ENCODE results near the gene KCNJ15. TPM values are rescaled to one million over a fixed set of nuclear protein-coding genes. Genes with fewer than 3 reads are reported as not detected.
A peak's percentile ranks its signal among the peaks of the same experiment; 100 is the strongest.

The KCNJ15 gene
- total RNA-seq, 3 donors from 2014 or later (not counting 1 experiment from before 2014, with no cell fraction given) = 1.9 TPM; not detected in 2

GRCh38 chr21:38219049-38219628 lies 37.7 kb upstream of the KCNJ15 start:
- Histone ChIP-seq H3K4me3 (ENCODE audit: low read length) (no peak overlapping the region), H3K9me3 (ENCODE audit: control insufficient read depth, insufficient read depth, low read length) (peaks cover 9% of the 10 kb centered on the region), H3K4me1 (ENCODE audit: control insufficient read depth, insufficient read depth, low read length) (no peaks in the 10 kb centered on the region), H3K36me3 (ENCODE audit: control insufficient read depth, insufficient read depth, low read length) (no peaks in the 10 kb centered on the region), H3K27me3 (ENCODE audit: control insufficient read depth, insufficient read depth, low read length) (no peaks in the 10 kb centered on the region), H3K27ac (ENCODE audit: low read length) (no peak overlapping the region)
- TF ChIP-seq, protein P1, sequence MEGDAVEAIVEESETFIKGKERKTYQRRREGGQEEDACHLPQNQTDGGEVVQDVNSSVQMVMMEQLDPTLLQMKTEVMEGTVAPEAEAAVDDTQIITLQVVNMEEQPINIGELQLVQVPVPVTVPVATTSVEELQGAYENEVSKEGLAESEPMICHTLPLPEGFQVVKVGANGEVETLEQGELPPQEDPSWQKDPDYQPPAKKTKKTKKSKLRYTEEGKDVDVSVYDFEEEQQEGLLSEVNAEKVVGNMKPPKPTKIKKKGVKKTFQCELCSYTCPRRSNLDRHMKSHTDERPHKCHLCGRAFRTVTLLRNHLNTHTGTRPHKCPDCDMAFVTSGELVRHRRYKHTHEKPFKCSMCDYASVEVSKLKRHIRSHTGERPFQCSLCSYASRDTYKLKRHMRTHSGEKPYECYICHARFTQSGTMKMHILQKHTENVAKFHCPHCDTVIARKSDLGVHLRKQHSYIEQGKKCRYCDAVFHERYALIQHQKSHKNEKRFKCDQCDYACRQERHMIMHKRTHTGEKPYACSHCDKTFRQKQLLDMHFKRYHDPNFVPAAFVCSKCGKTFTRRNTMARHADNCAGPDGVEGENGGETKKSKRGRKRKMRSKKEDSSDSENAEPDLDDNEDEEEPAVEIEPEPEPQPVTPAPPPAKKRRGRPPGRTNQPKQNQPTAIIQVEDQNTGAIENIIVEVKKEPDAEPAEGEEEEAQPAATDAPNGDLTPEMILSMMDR (IDR thresholded peaks at IDR 0.05) = peak; percentile 92
- Mint-ChIP-seq H3K4me1 (peaks cover 0 to 6% of the 10 kb centered on the region in 2 donors), H3K9me3 (peaks cover 5 to 7% of the 10 kb centered on the region in 2 donors), H3K36me3 (no peaks in the 10 kb centered on the region), H3K4me3 (no peak overlapping the region), H3K27ac (no peak overlapping the region), H3K27me3 (ENCODE audit: low read depth in 2 of 2) (peaks cover 6 to 7% of the 10 kb centered on the region in 2 donors)
- intact Hi-C loops (cut with micrococcal nuclease) = loop anchor here (1.0 kb wide), 1 partner anchor 137 kb away; no protein-coding TSS in a partner anchor
- peak; percentile 66 to 82 (median 81) for ATAC-seq
- 4% methylated on average over 7 of the region's 7 CpGs for WGBS (ENCODE audit: insufficient coverage)
- DNase-seq = peak; percentile 31 to 82

DNA sequence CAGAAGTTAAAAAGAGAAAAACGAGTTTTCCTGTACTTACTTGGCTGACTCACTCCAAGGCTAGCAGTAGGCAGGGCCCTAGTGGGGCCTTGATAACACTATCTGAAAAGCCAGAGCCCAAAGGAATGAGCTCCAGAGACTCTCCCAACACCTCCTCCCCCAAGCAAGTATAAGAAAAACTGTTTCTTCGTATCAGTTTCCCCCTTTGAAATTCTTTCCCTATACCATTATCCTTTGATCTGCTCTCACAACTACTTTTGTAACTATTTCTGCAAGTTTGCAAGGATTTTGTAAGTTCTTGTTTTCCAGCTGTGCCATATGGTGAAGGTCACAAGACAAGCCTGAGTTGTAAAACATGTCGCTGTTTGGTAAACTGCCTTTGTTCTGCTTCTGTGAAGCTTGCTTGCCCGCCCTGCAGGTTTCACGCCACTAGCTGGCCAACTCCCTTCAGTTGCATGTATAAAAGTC lies 36.5 kb upstream of the KCNJ15 start:
- intact Hi-C loops (cut with micrococcal nuclease) = no loop called here
- Mint-ChIP-seq H3K27ac (no peak overlapping the region), H3K27me3 (ENCODE audit: low read depth in 2 of 2) (peaks cover 6 to 7% of the 10 kb centered on the region in 2 donors), H3K4me3 (no peak overlapping the region), H3K9me3 (peaks cover 5 to 10% of the 10 kb centered on the region in 2 donors), H3K4me1 (peaks cover 0 to 6% of the 10 kb centered on the region in 2 donors), H3K36me3 (no peaks in the 10 kb centered on the region)
- no peak overlapping the region for H3K27ac ChIP-seq (ENCODE audit: low read length)
- no peaks in the 10 kb centered on the region for H3K27me3 ChIP-seq (ENCODE audit: control insufficient read depth, insufficient read depth, low read length)
- H3K4me1 ChIP-seq (ENCODE audit: control insufficient read depth, insufficient read depth, low read length) = no peaks in the 10 kb centered on the region
- no peaks in the 10 kb centered on the region for H3K36me3 ChIP-seq (ENCODE audit: control insufficient read depth, insufficient read depth, low read length)
- no peak overlapping the region for H3K4me3 ChIP-seq (ENCODE audit: low read length)
- ATAC-seq (no peak), DNase-seq (no peak)
- WGBS (ENCODE audit: insufficient coverage) = 78% methylated on average over 5 of the region's 5 CpGs
- peaks cover 16% of the 10 kb centered on the region for H3K9me3 ChIP-seq (ENCODE audit: control insufficient read depth, insufficient read depth, low read length)
- TF ChIP-seq, protein P1 (IDR thresholded peaks at IDR 0.05) = no peak

GRCh38 chr21:38221594-38221993 lies 35.2 kb upstream of the KCNJ15 start:
- no peak overlapping the region for H3K27ac Mint-ChIP-seq

More at GRCh38 chr21:38221594-38221993, 35.2 kb upstream of the KCNJ15 start:
- TF ChIP-seq, protein P1 (IDR thresholded peaks at IDR 0.05) = no peak
- no CpG with 5 or more reads among the region's 1 CpG for WGBS (ENCODE audit: insufficient coverage)
- Histone ChIP-seq H3K27me3 (ENCODE audit: control insufficient read depth, insufficient read depth, low read length) (no peaks in the 10 kb centered on the region), H3K4me3 (ENCODE audit: low read length) (no peak overlapping the region), H3K27ac (ENCODE audit: low read length) (no peak overlapping the region), H3K4me1 (ENCODE audit: control insufficient read depth, insufficient read depth, low read length) (no peaks in the 10 kb centered on the region), H3K9me3 (ENCODE audit: control insufficient read depth, insufficient read depth, low read length) (peaks cover 24% of the 10 kb centered on the region), H3K36me3 (ENCODE audit: control insufficient read depth, insufficient read depth, low read length) (no peaks in the 10 kb centered on the region)
- Mint-ChIP-seq H3K9me3 (peaks cover 5 to 10% of the 10 kb centered on the region in 2 donors), H3K27me3 (ENCODE audit: low read depth in 2 of 2) (peaks cover 6 to 7% of the 10 kb centered on the region in 2 donors), H3K4me1 (peaks cover 0 to 6% of the 10 kb centered on the region in 2 donors), H3K4me3 (no peak overlapping the region), H3K36me3 (no peaks in the 10 kb centered on the region)
- DNase-seq = no peak
- ATAC-seq = no peak
- intact Hi-C loops (cut with micrococcal nuclease) = no loop called here
